Dermis microvascular lymphatic vessel endothelial cell (primary cell): ENCODE measurements around the gene TRIP12. TPM values are rescaled to one million over a fixed set of nuclear protein-coding genes. Genes with fewer than 3 reads are reported as not detected.
"Not testable (repeated sequence)": the region's sequence is repeated elsewhere in the genome, so short reads cannot be mapped to it uniquely, and the experiment has no call there.

ENCODE experiments used
- DNase-seq, 2 donors: peaks; one replicate each; pipeline versions ENCODE4 v3.0.0 to v3.0.0-alpha.2; 2010; ENCODE audit warnings: low read depth in 2 of 2
- total RNA-seq: library from RNA; depleted of rRNA; stranded (reverse); fragments of >200 nt; gene quantifications from 2 replicates; pipeline ENCODE4 v1.2.1, GENCODE V29; 2014

TRIP12 gene
- total RNA-seq, 1 donor from 2014 or later = 212 TPM

DNA sequence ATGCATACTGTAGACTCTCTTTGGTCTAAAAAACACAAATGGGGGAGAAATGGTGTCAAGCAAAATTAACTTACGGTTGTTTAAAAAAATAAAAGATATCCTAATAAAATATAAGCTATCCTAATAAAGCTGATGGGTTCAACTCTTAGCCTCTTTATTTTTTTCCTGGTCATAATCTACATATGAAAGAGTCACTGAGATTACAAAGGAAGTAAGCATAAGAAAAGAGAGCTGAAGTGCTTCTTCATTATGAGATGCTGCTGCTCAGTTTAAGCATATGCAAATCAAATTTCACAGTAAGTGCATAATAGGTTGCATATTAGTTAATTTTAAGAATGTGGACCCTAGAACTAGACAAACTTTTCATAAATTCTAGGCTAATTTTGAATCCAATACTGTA lies 147.6 kb downstream of the TRIP12 start:
- DNase-seq = no peak

GRCh38 chr2:229768235-229768634 lies 153.6 kb downstream of the TRIP12 start:
- no peak for DNase-seq

DNA sequence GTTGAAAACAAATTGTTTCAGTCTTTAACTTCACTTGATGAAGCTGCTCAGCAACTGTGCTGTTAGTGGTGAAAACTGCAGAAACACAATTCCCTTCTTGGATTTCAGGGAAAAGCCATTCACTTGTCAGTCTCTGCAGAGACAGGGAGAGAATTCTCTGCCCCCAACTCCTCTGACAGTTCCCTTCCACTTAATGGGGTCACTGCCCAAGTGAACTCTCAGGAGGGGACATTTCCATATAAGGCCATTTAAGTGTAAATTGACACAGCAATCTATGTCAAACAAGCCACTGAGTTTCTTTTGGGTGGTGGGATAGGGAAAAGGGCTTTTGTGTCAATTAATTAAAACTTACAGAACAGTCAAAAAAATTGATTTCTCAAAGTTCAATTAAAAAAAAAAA lies 156.1 kb downstream of the TRIP12 start:
- DNase-seq = no peak

- DNase-seq = no peak
Observed at GRCh38 chr2:229761663-229762062, 160.1 kb downstream of the TRIP12 start.

GRCh38 chr2:229757462-229757861 lies 164.3 kb downstream of the TRIP12 start:
- DNase-seq = not testable (repeated sequence)

DNA sequence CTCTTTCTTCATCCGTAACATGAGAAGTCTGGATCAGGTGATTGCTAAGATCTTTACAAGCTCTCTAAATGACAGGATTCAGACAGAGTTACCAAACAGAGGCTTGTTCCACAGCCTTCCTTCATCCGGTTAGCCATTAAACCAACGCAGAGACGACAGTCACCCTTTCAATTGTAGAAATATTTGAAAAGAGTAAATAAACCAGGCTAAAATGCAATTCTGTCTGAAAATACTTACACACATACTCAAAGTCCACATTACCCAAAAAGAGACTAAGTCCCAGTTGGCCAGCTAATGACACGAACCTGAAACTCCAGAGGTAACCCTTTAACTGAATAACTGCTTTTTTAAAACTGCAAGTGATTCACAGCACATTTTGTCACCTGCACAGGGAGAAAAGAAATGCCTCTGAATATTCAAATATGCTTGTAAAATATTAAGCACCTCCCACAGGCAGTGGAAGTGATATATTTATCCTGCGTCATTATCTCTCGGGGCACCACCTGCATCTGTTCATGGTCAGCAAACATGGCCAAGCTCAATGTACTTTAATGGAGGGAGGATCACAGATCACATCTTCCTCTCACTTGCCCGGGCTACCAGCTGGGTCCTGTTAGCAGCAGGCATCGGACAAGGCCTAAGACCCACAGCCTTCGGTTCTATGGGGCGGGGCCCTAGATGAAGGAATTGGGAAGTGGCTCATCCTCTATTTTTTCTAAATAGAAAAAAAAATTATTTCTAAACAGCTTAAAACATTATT lies 168.7 kb downstream of the TRIP12 start:
- no peak for DNase-seq

- peak in 1 of 2 donors; percentile 4 for DNase-seq
Observed at GRCh38 chr2:229749779-229750178, 172.0 kb downstream of the TRIP12 start.

GRCh38 chr2:229748950-229749349 lies 172.9 kb downstream of the TRIP12 start:
- DNase-seq = no peak

DNA sequence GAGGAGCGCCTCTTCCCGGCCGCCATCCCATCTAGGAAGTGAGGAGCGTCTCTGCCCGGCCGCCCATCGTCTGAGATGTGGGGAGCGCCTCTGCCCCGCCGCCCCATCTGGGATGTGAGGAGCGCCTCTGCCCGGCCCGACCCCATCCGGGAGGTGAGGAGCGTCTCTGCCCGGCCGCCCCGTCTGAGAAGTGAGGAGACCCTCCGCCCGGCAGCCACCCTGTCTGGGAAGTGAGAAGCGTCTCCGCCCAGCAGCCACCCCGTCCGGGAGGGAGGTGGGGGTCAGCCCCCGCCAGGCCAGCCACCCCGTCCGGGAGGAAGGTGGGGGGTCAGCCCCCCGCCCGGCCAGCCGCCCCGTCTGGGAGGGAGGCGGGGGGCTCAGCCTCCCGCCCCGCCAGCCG lies 179.1 kb downstream of the TRIP12 start:
- not testable (repeated sequence) for DNase-seq

GRCh38 chr2:229740279-229740678 lies 181.5 kb downstream of the TRIP12 start:
- DNase-seq = no peak

GRCh38 chr2:229738024-229738625 lies 183.7 kb downstream of the TRIP12 start:
- DNase-seq = no peak

DNA sequence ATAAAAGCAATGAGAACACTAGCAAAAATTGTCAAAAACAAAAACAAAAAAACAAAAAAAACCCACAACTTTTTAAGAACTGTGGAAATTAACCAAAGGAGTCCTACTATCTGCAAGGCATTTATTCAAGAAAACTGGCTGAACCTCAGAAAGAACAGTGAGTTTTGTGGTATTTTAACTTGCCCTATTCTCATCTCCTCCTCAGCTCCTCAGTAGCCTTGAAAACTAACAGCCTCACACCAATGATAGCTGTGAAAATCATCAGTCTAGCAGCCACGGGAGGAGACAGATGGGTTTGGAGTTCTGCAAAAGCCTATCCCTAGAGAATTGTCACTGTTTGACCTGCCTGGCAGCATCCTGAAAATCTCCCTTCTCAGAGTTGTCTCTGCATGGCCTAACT lies 187.4 kb downstream of the TRIP12 start:
- no peak for DNase-seq

GRCh38 chr2:229733611-229734245 lies 188.1 kb downstream of the TRIP12 start:
- DNase-seq = no peak

- no peak for DNase-seq
Observed at GRCh38 chr2:229732897-229733296, 188.9 kb downstream of the TRIP12 start.

- DNase-seq = no peak
Observed at GRCh38 chr2:229731916-229732315, 189.9 kb downstream of the TRIP12 start.

DNA sequence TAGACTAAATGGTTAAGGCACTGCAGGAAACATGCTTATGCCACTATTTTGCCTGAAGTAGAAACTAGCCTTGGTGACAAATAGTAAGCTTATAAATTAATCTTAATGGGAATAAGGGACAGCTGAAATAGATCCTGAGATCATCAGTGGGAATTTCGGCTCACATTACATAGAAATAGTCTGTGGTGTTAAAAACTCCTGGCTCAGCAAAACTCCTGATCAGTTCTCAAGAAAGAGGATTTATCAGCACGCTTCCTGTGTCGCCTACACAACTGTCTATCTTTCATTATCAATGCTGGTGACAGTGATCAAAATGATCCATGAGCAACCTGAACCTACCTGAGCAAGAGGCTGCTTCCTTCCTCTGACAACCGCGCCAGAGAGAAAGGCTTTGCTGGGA lies 190.4 kb downstream of the TRIP12 start:
- DNase-seq = no peak

- DNase-seq = no peak
Observed at GRCh38 chr2:229728370-229728769, 193.4 kb downstream of the TRIP12 start.

DNA sequence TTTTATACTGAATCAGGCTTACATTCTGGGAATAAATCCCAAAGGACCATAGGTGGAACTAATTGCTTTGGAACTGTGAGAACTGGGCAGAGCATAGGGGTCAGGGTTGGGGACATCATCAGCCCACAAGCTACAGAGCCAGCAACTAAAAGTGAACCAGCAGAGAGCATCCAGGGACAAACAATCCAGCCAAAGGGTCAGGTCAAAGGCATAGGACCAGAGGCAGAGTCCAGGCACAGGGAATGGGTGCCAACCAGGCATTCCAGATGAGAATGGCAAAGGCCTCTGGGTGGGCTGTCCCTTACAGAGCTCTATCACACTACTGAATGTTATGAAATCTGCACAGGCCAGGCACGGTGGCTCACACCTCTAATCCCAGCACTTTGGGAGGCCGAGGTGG lies 195.2 kb downstream of the TRIP12 start:
- no peak for DNase-seq

GRCh38 chr2:229725716-229726574 lies 195.9 kb downstream of the TRIP12 start:
- DNase-seq = no peak

DNA sequence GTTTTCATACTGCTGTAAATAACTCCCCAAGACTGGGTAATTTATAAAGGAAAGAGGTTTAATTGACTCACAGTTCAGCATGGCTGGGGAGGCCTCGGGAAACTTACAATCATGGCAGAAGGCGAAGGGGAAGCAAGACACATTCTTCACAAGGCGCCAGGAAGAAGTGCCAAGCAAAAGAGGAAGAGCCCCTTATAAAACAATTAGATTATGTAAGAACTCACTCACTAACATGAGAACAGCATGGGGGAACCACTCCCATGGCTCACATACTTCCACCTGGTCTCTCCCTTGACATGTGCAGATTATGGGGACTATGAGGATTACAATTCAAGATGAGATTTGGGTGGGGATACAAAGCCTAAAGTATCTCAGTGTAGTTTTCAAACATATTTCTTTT lies 198.6 kb downstream of the TRIP12 start:
- not testable (repeated sequence) for DNase-seq

GRCh38 chr2:229719926-229720647 lies 201.7 kb downstream of the TRIP12 start:
- peak in 1 of 2 donors; percentile 11 for DNase-seq
